Adrenal gland (tissue), 12 donors: ENCODE results near the gene WDR86. TPM values are rescaled to one million over a fixed set of nuclear protein-coding genes. Genes with fewer than 3 reads are reported as not detected.

Experiments used
- DNase-seq, 7 donors: peaks; one replicate each; pipeline ENCODE4 v3.0.0-alpha.2; 2019 to 2020
- H3K27ac ChIP-seq, 5 donors: fragments of 200-600 bp; sonication (generic) in 4 of 5; 1 replicate in 3 of 5; 2 replicates in 2 of 5; pipeline versions ENCODE4 v1.5.1 to v1.8.0; 2016 to 2020; ENCODE audit warnings: mild to moderate bottlenecking in 1 of 5
- H3K27me3 ChIP-seq: fragments of 200-600 bp; 2 replicates; pipeline ENCODE4 v1.8.0; 2021
- H3K36me3 ChIP-seq, 2 donors: fragments of 200-600 bp; replicated peaks in 1 of 2; 1 replicate in 1 of 2; 2 replicates in 1 of 2; pipeline versions ENCODE4 v1.5.1 to v1.8.0; 2018 to 2022
- H3K4me1 ChIP-seq, 2 donors: fragments of 200-600 bp; replicated peaks in 1 of 2; 1 replicate in 1 of 2; 2 replicates in 1 of 2; pipeline versions ENCODE4 v1.5.1 to v1.8.0; 2018 to 2021
- H3K4me3 ChIP-seq, 4 donors: fragments of 200-600 bp; sonication (generic) in 3 of 4; one replicate each; pipeline ENCODE4 v1.5.1; 2016 to 2018
- H3K9me3 ChIP-seq, 3 donors: fragments of 200-600 bp; sonication (generic) in 1 of 3; replicated peaks in 1 of 3; 1 replicate in 2 of 3; 2 replicates in 1 of 3; pipeline versions ENCODE4 v1.5.1 to v1.8.0; 2016 to 2021
- POLR2A ChIP-seq, 2 donors: fragments of 450-650 bp; IDR thresholded peaks; one replicate each; pipeline ENCODE4 v1.6.1; 2017; ENCODE audit warnings: antibody characterized with exemption in 2 of 2, mild to moderate bottlenecking in 2 of 2, moderate library complexity in 1 of 2
- WGBS, 4 donors: extraction: QIAGEN DNeasy Blood & Tissue Kit in 2 of 4; methylation state at CpG; one replicate each; pipeline versions ENCODE4 v1.1.5 to v1.1.7; 2013 to 2017; 5-methylcytosine and 5-hydroxymethylcytosine counted together
- intact Hi-C, 2 donors: fragments of 100-400 bp; cut with DNase I; formaldehyde crosslinking; loops; one replicate each; pipeline versions ENCODE4 v1.14.1 to v1.15.0; 2022 to 2023
- polyA plus RNA-seq, 3 donors: library from polyadenylated mRNA; stranded (reverse); fragments of 200-250 nt in 2 of 3; fragments of 350-450 nt in 1 of 3; fragmentation: Illumina TruSeq in 1 of 3; extraction: RNeasy Lipid Tissue Mini Kit (QIAGEN cat#74804) in 1 of 3; gene quantifications; one replicate each; pipeline ENCODE4 v1.2.3, GENCODE V29; 2013 to 2014
- total RNA-seq, 9 donors: library from RNA; depleted of rRNA in 4 of 9; stranded (reverse); fragments of >200 nt in 4 of 9; fragments of 120-200 nt in 1 of 9; fragmentation: NEBNext Ultra II Directional in 1 of 9; extraction: Animal tissue kit (Norgen Biotek cat#: 25700) in 1 of 9; gene quantifications; one replicate each; pipeline versions ENCODE4 v1.1.0 to v1.2.4, GENCODE V29; 2013 to 2023
- TF ChIP-seq, protein P1 (sequence below), 6 experiments: fragments of 450-650 bp in 4 of 6; fragments of 200-600 bp in 2 of 6; sonication (generic) in 1 of 6; IDR thresholded peaks; 1 replicate in 5 of 6; 2 replicates in 1 of 6; pipeline versions ENCODE4 v1.5.1 to v1.8.0; 2016 to 2021; ENCODE audit warnings: antibody characterized with exemption in 6 of 6, mild to moderate bottlenecking in 2 of 6, moderate library complexity in 1 of 6
- donor health status: healthy with polysubstance abuse.
- donor health status: Bipolar disorder and iron deficiency.
- donor health status: DM: yes; HTN: yes; CAD: no.
- donor health status: DM: no; HTN: no; CAD: no.
- donor health status: DM: no; HTN: no; CAD: no.
- donor health status: DM: yes; HTN: yes; CAD: no.

Gene WDR86
- total and polyA plus RNA-seq, 12 donors: 1.4 to 16.7 (median 5.5) TPM; not detected in 1

DNA sequence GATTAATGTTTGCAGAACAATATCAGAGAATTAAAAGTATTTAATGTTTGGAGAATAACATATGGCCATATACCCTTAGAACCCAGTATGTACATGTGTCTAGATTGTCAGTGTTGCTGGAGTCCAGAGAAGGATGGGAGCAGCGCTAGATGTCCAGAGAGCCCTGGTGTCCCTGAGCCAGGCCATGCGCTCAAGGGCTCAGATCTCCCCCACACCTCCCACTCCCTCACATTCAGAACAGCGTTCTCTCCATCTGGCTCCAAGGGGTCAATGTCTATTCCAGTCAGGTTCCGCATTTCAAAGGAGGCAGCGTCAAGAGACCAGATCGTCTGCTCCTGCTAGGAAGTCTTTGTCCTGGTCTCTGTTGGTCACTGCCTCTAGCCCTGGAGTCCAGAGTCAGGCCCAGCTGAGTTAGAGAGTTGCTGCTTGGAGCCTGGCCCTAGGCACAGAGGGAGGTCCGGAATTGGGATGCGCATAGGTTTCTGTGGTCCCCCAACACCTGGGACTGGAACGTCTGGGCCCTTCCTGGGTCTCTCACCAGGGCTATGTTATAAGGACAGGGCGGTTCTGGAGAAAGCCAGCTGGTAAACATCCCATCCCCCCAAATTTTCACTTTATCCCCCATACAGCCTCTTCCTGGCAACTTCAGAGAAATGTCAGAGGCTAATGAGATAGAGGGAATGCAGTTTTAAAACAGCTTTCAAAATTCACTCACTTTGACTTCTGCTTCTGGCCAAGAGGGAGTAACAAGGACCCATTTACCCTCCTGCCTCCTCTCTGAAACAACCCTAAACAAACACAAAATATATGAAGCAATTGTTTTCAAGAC is 6.5 kb upstream of the WDR86 start:
- intact Hi-C loops: no loop called here

DNA sequence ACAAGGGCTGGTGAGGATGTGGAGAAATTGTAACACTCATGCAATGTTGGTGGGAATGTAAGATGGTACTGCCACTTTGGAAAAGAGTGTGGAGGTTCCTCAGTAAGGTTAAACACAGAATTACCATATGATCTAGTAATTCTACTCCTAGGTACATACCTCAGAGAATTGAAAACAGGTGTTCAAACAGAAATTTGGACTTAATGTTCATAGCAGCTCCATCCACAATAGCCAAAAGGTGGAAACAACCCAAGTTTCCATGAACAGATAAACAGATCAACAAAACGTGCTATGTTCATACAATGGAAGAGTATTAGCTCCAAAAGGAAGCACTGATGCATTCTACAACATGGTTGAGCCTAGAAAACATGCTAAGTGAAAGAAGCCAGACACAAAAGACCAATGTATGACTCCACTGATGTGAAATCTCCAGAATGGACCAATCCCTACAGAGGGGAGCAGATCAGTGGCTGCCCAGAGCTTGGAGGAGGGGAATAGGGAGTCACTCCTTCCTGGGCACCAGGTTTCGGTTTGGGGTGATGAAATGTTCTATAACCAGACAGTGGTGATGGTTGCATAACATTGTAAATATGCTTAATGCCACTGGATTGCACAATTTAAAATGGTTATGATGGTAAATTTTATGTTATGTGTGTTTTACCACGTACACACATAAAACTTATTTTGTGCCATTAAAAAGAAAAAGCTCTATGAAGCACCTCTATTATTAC is 5.7 kb upstream of the WDR86 start:
- Histone ChIP-seq H3K27ac (no peak overlapping the region), H3K4me1 (peaks cover 0 to under 1% of the 10 kb centered on the region in 2 donors), H3K36me3 (no peaks in the 10 kb centered on the region), H3K9me3 (no peaks in the 10 kb centered on the region), H3K4me3 (no peak overlapping the region), H3K27me3 (peaks cover 14% of the 10 kb centered on the region)
- 54 to 73% (median 61%) methylated on average over 3 of the region's 3 CpGs for WGBS, 4 donors
- no peak for TF ChIP-seq POLR2A (IDR thresholded peaks at IDR 0.05)
- TF ChIP-seq, protein P1, sequence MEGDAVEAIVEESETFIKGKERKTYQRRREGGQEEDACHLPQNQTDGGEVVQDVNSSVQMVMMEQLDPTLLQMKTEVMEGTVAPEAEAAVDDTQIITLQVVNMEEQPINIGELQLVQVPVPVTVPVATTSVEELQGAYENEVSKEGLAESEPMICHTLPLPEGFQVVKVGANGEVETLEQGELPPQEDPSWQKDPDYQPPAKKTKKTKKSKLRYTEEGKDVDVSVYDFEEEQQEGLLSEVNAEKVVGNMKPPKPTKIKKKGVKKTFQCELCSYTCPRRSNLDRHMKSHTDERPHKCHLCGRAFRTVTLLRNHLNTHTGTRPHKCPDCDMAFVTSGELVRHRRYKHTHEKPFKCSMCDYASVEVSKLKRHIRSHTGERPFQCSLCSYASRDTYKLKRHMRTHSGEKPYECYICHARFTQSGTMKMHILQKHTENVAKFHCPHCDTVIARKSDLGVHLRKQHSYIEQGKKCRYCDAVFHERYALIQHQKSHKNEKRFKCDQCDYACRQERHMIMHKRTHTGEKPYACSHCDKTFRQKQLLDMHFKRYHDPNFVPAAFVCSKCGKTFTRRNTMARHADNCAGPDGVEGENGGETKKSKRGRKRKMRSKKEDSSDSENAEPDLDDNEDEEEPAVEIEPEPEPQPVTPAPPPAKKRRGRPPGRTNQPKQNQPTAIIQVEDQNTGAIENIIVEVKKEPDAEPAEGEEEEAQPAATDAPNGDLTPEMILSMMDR (IDR thresholded peaks at IDR 0.05): no peak
- intact Hi-C loops: no loop called here
- DNase-seq: no peak

More for the DNA sequence above, 6.5 kb upstream of the WDR86 start:
- no peak overlapping the region for H3K4me3 ChIP-seq
- TF ChIP-seq POLR2A (IDR thresholded peaks at IDR 0.05): no peak
- TF ChIP-seq, protein P1 (IDR thresholded peaks at IDR 0.05): no peak
- H3K4me1 ChIP-seq: no peaks in the 10 kb centered on the region
- DNase-seq: no peak
- H3K27me3 ChIP-seq: peaks cover 6% of the 10 kb centered on the region
- H3K36me3 ChIP-seq: no peaks in the 10 kb centered on the region
- WGBS, 4 donors: 69 to 74% (median 70%) methylated on average over 5 to 10 of the region's 10 CpGs
- peak overlapping the region in 1 of 5 donors; percentile 2 for H3K27ac ChIP-seq
- H3K9me3 ChIP-seq: no peaks in the 10 kb centered on the region

- peaks cover 37% of the 10 kb centered on the region for H3K27me3 ChIP-seq
- H3K36me3 ChIP-seq: no peaks in the 10 kb centered on the region
- WGBS, 4 donors: 79 to 91% (median 84%) methylated on average over 4 of the region's 4 CpGs
- no peaks in the 10 kb centered on the region for H3K9me3 ChIP-seq
- peaks cover 8 to 15% of the 10 kb centered on the region in 2 donors for H3K4me1 ChIP-seq
- TF ChIP-seq POLR2A (IDR thresholded peaks at IDR 0.05): no peak
- TF ChIP-seq, protein P1 (IDR thresholded peaks at IDR 0.05): no peak
- H3K27ac ChIP-seq: no peak overlapping the region
- no peak overlapping the region for H3K4me3 ChIP-seq
- intact Hi-C loops: no loop called here
- DNase-seq: no peak
These were observed 3.4 kb upstream of the WDR86 start for GRCh38 chr7:151413241-151413640.

DNA sequence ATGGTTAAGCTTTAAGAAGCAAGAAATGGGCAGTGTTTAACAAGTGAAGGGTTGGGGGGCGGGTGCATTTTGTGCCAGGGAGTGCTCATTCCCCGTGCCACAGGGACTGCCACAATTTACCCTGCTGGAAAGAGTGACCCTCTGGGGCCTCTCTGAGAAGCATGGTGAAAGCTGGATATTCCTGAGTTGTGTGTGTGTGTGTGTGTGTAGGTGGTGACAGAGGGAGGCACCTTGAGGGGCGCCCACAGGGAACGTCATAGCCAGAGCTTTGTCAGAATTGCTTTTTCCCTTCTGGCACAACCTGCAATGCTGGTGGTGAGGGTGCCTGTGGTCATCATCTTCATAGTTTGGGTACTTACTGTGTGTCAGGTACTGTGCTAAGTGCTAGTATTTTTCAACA is 2.5 kb upstream of the WDR86 start:
- Histone ChIP-seq H3K4me1 (peaks cover 8 to 15% of the 10 kb centered on the region in 2 donors), H3K27me3 (peaks cover 37% of the 10 kb centered on the region), H3K27ac (no peak overlapping the region), H3K9me3 (no peaks in the 10 kb centered on the region), H3K36me3 (no peaks in the 10 kb centered on the region), H3K4me3 (no peak overlapping the region)
- intact Hi-C loops: no loop called here
- TF ChIP-seq POLR2A (IDR thresholded peaks at IDR 0.05): no peak
- TF ChIP-seq, protein P1 (IDR thresholded peaks at IDR 0.05): no peak
- WGBS, 4 donors: 55 to 79% (median 75%) methylated on average over 4 of the region's 4 CpGs
- no peak for DNase-seq
